ENCODE results near the gene WIPF2. TPM values are rescaled to one million over a fixed set of nuclear protein-coding genes. Genes with fewer than 3 reads are reported as not detected.

Gene WIPF2
- total RNA-seq, 1 experiment from 2014 or later, result 6.0 TPM

- no peak for ATAC-seq
- Histone ChIP-seq H3F3A (ENCODE audit: low read length, unreplicated experiment) (no peaks in the 10 kb centered on the region), H3K36me3 (ENCODE audit: low read depth, low read length) (no peaks in the 10 kb centered on the region), H3K4me2 (ENCODE audit: low read length) (peak overlapping the region; percentile 93), H3K9me3 (ENCODE audit: low read length) (no peaks in the 10 kb centered on the region), H3K4me3 (ENCODE audit: low read length) (peak overlapping the region; percentile 99), H2AFZ (ENCODE audit: low read length) (no peak overlapping the region), H3K4me1 (ENCODE audit: insufficient read depth, low read length) (peaks cover 67% of the 10 kb centered on the region), H3K79me2 (ENCODE audit: low read length) (peaks cover 72% of the 10 kb centered on the region), H3K9ac (ENCODE audit: low read length) (peak overlapping the region; percentile 10; the same call in 1 of the 2 replicates), H3K27me3 (ENCODE audit: low read length) (no peaks in the 10 kb centered on the region), H4K20me1 (ENCODE audit: low read length) (peaks cover 10% of the 10 kb centered on the region; the same call in 1 of the 2 replicates), H3K27ac (ENCODE audit: low read length) (no peak overlapping the region), H3K9me2 (replicated peaks; ENCODE audit: low read length) (no peaks in the 10 kb centered on the region)
- BruUV-seq (replicated peaks), result no TSS peak
- intact Hi-C loops (cut with micrococcal nuclease), result no loop called here
- ChIA-PET CTCF (no interaction called here), POLR2A (ENCODE audit: unreplicated experiment) (no interaction called here)
- TF ChIP-seq EZH2phosphoT487 (IDR thresholded peaks at IDR 0.05; ENCODE audit: borderline replicate concordance, low read length), result no peak
- no peak for TF ChIP-seq EZH2 (IDR thresholded peaks at IDR 0.05; ENCODE audit: low read length, unreplicated experiment)
- no peak for TF ChIP-seq CTCF (conservative IDR thresholded peaks at IDR 0.05; ENCODE audit: low read depth, low read length)
- DNase-seq, result no peak
Measured at GRCh38 chr17:40319651-40320540, 100.8 kb downstream of the WIPF2 start.

- intact Hi-C loops (cut with micrococcal nuclease), result no loop called here
- ChIA-PET POLR2A (ENCODE audit: unreplicated experiment) (no interaction called here), CTCF (no interaction called here)
- peaks cover 58% of the 10 kb centered on the region for H3K4me1 ChIP-seq (ENCODE audit: insufficient read depth, low read length)
- TF ChIP-seq CTCF (conservative IDR thresholded peaks at IDR 0.05; ENCODE audit: low read depth, low read length) (no peak), EZH2phosphoT487 (IDR thresholded peaks at IDR 0.05; ENCODE audit: borderline replicate concordance, low read length) (no peak)
- BruUV-seq (replicated peaks), result no TSS peak
- H3K79me2 ChIP-seq (ENCODE audit: low read length), result peaks cover 80% of the 10 kb centered on the region
- no peak overlapping the region for H3K9ac ChIP-seq (ENCODE audit: low read length)
- DNase-seq, result no peak
- no peaks in the 10 kb centered on the region for H3K36me3 ChIP-seq (ENCODE audit: low read depth, low read length)
- H3K9me2 ChIP-seq (replicated peaks; ENCODE audit: low read length), result no peaks in the 10 kb centered on the region
- H3K9me3 ChIP-seq (ENCODE audit: low read length), result no peaks in the 10 kb centered on the region
- H3K27me3 ChIP-seq (ENCODE audit: low read length), result no peaks in the 10 kb centered on the region
- no peak overlapping the region for H3K27ac ChIP-seq (ENCODE audit: low read length)
- no peaks in the 10 kb centered on the region for H3F3A ChIP-seq (ENCODE audit: low read length, unreplicated experiment)
- no peak overlapping the region for H2AFZ ChIP-seq (ENCODE audit: low read length)
- ATAC-seq, result no peak
- peak overlapping the region; percentile 93 for H3K4me2 ChIP-seq (ENCODE audit: low read length)
- H3K4me3 ChIP-seq (ENCODE audit: low read length), result peak overlapping the region; percentile 99; the same call in 1 of the 2 replicates
- H4K20me1 ChIP-seq (ENCODE audit: low read length), result peaks cover 10% of the 10 kb centered on the region; the same call in 1 of the 2 replicates
Measured at GRCh38 chr17:40320756-40321523, 101.8 kb downstream of the WIPF2 start.
